K562 (cell line): ENCODE data around the gene SRRT. TPM values are rescaled to one million over a fixed set of nuclear protein-coding genes. Genes with fewer than 3 reads are reported as not detected.
"Not testable (repeated sequence)": the region's sequence is repeated elsewhere in the genome, so short reads cannot be mapped to it uniquely, and the experiment has no call there.

Experiments
- ATAC-seq: fragments of 200-7000 bp; cut with Tn5 transposase; 3 replicates; pipeline ENCODE4 v1.9.1; 2020; ENCODE audit warnings: moderate library complexity
- BruUV-seq: library from RNA; stranded (reverse); fragments of 400-500 nt; replicated peaks from 2 replicates; lab custom pipeline; 2021; lab: Mats Ljungman, UMichigan
- CTCF ChIA-PET: fragments of 300-600 bp; formaldehyde crosslinking; extraction: SDS; loops from one replicate; lab custom pipeline; 2021; ENCODE audit warnings: low intra/inter-chr PET ratio; lab: Yijun Ruan, JAX
- POLR2A ChIA-PET: fragments of 300-600, 350-650 bp; sonication (Branson Sonifier 250); formaldehyde crosslinking; extraction: SDS; loops from one replicate; lab custom pipeline; 2021; ENCODE audit warnings: antibody characterized with exemption, inconsistent platforms; lab: Yijun Ruan, JAX
- DNase-seq, 4 experiments: peaks; one replicate each; pipeline versions ENCODE4 v3.0.0 to v3.0.0-alpha.2; 2011 to 2018; ENCODE audit warnings: low spot score in 3 of 4, mixed read lengths in 3 of 4; ENCODE audit errors: extremely low read depth in 1 of 4
- FAIRE-seq: peaks from 2 replicates; lab custom pipeline; 2011; peaks lifted over from hg19 to GRCh38; lab: Jason Lieb, UNC
- H2AFZ ChIP-seq: 2 replicates; pipeline ENCODE4 v1.6.0; 2011; ENCODE audit warnings: low read depth, low read length, control low read depth, inconsistent platforms
- H3K27ac ChIP-seq: fragments of 200-600 bp; 3 replicates; pipeline ENCODE4 v1.8.0; 2011; ENCODE audit warnings: low read depth, mild to moderate bottlenecking, control low read depth, inconsistent platforms, low read length, moderate library complexity, mixed read lengths; ENCODE audit errors: extremely low read depth
- H3K27me3 ChIP-seq, 2 experiments: fragments of 300-600 bp in 1 of 2; 2 replicates in 1 of 2; 3 replicates in 1 of 2; pipeline versions ENCODE4 v1.6.0 to v1.8.0; 2011; ENCODE audit warnings: inconsistent platforms in 2 of 2, low read length in 2 of 2, mild to moderate bottlenecking in 1 of 2, mixed read lengths in 1 of 2, moderate library complexity in 1 of 2; ENCODE audit not compliant: control insufficient read depth in 2 of 2, insufficient read depth in 2 of 2
- H3K36me3 ChIP-seq: fragments of 300-600 bp; 3 replicates; pipeline ENCODE4 v1.8.0; 2011; ENCODE audit warnings: mild to moderate bottlenecking, low read length, inconsistent platforms; ENCODE audit not compliant: control insufficient read depth, insufficient read depth
- H3K4me1 ChIP-seq, 2 experiments: fragments of 200-600 bp in 1 of 2; replicated peaks in 1 of 2; 2 replicates in 1 of 2; 3 replicates in 1 of 2; pipeline versions ENCODE4 v1.5.1 to v1.8.0; 2011; ENCODE audit warnings: inconsistent platforms in 2 of 2, low read length in 2 of 2, mild to moderate bottlenecking in 1 of 2, mixed read lengths in 1 of 2, moderate library complexity in 1 of 2; ENCODE audit not compliant: control insufficient read depth in 2 of 2, insufficient read depth in 2 of 2
- H3K4me2 ChIP-seq: 2 replicates; pipeline ENCODE4 v1.6.1; 2011; ENCODE audit warnings: low read length, control low read depth, inconsistent platforms, mixed read lengths; ENCODE audit not compliant: insufficient read depth
- H3K4me3 ChIP-seq: fragments of 200-600 bp; sonication (generic), shearing (Covaris generic); 2 replicates; pipeline ENCODE4 v1.5.1; 2016; ENCODE audit warnings: control low read depth, inconsistent platforms
- H3K79me2 ChIP-seq: fragments of 200-600 bp; 3 replicates; pipeline ENCODE4 v1.8.0; 2011; ENCODE audit warnings: low read length, inconsistent platforms; ENCODE audit not compliant: control insufficient read depth, insufficient read depth
- H3K9ac ChIP-seq, 2 experiments: 2 replicates each; pipeline versions ENCODE4 v1.6.0 to v1.6.1; 2011; ENCODE audit warnings: low read depth in 2 of 2, low read length in 2 of 2, control low read depth in 1 of 2, inconsistent platforms in 1 of 2, mild to moderate bottlenecking in 1 of 2, mixed read lengths in 1 of 2; ENCODE audit not compliant: insufficient read depth in 1 of 2
- H3K9me1 ChIP-seq: one replicate; pipeline ENCODE4 v1.6.0; 2011; ENCODE audit warnings: inconsistent platforms, mild to moderate bottlenecking, low read length, moderate library complexity; ENCODE audit not compliant: control insufficient read depth, insufficient read depth
- H3K9me3 ChIP-seq: replicated peaks from 2 replicates; pipeline ENCODE4 v1.5.1; 2011; ENCODE audit warnings: low read depth, low read length, inconsistent platforms; ENCODE audit not compliant: control insufficient read depth, insufficient read depth
- H4K20me1 ChIP-seq: replicated peaks from 2 replicates; pipeline ENCODE4 v1.6.1; 2011; ENCODE audit warnings: low read length, inconsistent platforms, mixed read lengths; ENCODE audit not compliant: control insufficient read depth, insufficient read depth
- CEBPB ChIP-seq: fragments of 450-650 bp; IDR thresholded peaks from 2 replicates; pipeline ENCODE4 v1.6.1; 2016; ENCODE audit warnings: missing genetic modification characterization, missing compliant biosample characterization
- PCBP1 ChIP-seq: fragments of 200-400 bp; formaldehyde crosslinking; IDR thresholded peaks from 2 replicates; pipeline ENCODE4 v1.6.1; 2018; ENCODE audit warnings: mild to moderate bottlenecking, low read depth, low read length; ENCODE audit not compliant: poor library complexity, severe bottlenecking
- ZNF436 ChIP-seq: fragments of 250-450, 450-650 bp; sonication (Bioruptor Pico); formaldehyde crosslinking; IDR thresholded peaks from 2 replicates; pipeline ENCODE4 v1.7.0; 2020; ENCODE audit warnings: mild to moderate bottlenecking
- WGBS: fragments of 100-300 bp; shearing (Covaris generic); methylation state at CpG from one replicate; pipeline ENCODE4 v1.1.6; 2016; ENCODE audit warnings: low coverage, mixed read lengths; ENCODE audit not compliant: insufficient coverage; ENCODE audit errors: missing lambda C conversion rate; 5-methylcytosine and 5-hydroxymethylcytosine counted together
- in situ Hi-C: fragments of 300-500 bp; cut with MboI; formaldehyde crosslinking; loops from 4 replicates; pipeline ENCODE4 v1.15.0; 2018; ENCODE audit warnings: inconsistent platforms, mixed read lengths
- intact Hi-C: fragments of 100-400 bp; cut with micrococcal nuclease; formaldehyde crosslinking; loops from 2 replicates; pipeline ENCODE4 v1.14.2; 2022
- polyA plus RNA-seq, 8 experiments: library from polyadenylated mRNA; depleted of rRNA in 4 of 8; stranded (reverse) in 5 of 8; unstranded in 3 of 8; fragments of >200 nt; fragmentation: Nextera tagmentation in 2 of 8; fragmentation: Illumina TruSeq in 1 of 8; extraction: Ambion mirVana in 2 of 8; extraction: Trizol in 1 of 8; gene quantifications; 2 replicates each; pipeline versions ENCODE4 v1.2.1 to v1.2.3, GENCODE V29; 2011 to 2014; ENCODE audit warnings: inconsistent platforms in 1 of 8, missing spikeins in 1 of 8
- total RNA-seq, 7 experiments: library from RNA; depleted of rRNA in 6 of 7; stranded (reverse); fragments of >200 nt in 6 of 7; fragmentation: Illumina TruSeq in 2 of 7; extraction: Trizol in 2 of 7; gene quantifications; 2 replicates each; pipeline versions ENCODE4 v1.2.1 to v1.2.3, GENCODE V29; 2011 to 2021; ENCODE audit warnings: low replicate concordance in 1 of 7

SRRT gene
- total and polyA plus RNA-seq, 9 of the 15 experiments (the other 6 are each of a cell fraction or from before 2014, with no cell fraction given), result 10.3 to 263 (median 84.4) TPM

DNA sequence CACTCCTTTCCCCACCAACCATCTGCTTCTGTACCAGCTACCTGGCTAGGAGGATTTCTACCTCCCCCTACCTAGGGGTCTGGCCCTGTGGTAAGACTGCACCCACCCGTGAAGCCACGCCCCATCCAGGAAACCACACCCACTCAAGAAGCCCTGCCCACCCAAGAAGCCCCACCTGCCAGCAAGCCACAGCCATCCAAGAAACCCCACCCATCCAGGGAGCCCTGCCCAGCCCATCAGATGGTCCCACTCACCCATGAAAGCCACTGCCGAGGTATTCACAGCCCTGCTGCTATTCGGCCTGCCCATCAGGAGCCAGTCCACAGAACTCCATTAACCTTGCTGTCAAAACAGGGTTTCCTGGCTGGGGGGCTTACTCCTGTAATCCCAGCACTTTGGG, 58.8 kb downstream of the SRRT start:
- Histone ChIP-seq H3K9ac (no peak overlapping the region), H3K9me3 (no peaks in the 10 kb centered on the region), H2AFZ (no peak overlapping the region), H3K36me3 (no peaks in the 10 kb centered on the region), H3K27ac (no peak overlapping the region), H3K4me3 (no peak overlapping the region), H3K27me3 (peaks cover 6% of the 10 kb centered on the region in 2 experiments; a peak in 3 of 5 replicates), H3K4me1 (peaks cover 0 to 7% of the 10 kb centered on the region in 2 experiments; a peak in 1 of 5 replicates), H3K4me2 (no peak overlapping the region), H3K79me2 (no peaks in the 10 kb centered on the region)
- POLR2A ChIA-PET, result no interaction called here
- CTCF ChIA-PET, result no interaction called here
- DNase-seq (peak; percentile 34 to 66 (median 56)), FAIRE-seq (no peak)
- 0% methylated on average over 4 of the region's 4 CpGs for WGBS
- no TSS peak for BruUV-seq
- in situ Hi-C loops, result no loop called here
- intact Hi-C loops, result no loop called here
- TF ChIP-seq PCBP1 (no peak), ZNF436 (CRISPR knock-in tag) (no peak)
- TF ChIP-seq, all 486 proteins: peak for 0
- Histone ChIP-seq H3K9me1 (no peaks in the 10 kb centered on the region), H4K20me1 (no peaks in the 10 kb centered on the region)
- ATAC-seq, result peak; percentile 96

DNA sequence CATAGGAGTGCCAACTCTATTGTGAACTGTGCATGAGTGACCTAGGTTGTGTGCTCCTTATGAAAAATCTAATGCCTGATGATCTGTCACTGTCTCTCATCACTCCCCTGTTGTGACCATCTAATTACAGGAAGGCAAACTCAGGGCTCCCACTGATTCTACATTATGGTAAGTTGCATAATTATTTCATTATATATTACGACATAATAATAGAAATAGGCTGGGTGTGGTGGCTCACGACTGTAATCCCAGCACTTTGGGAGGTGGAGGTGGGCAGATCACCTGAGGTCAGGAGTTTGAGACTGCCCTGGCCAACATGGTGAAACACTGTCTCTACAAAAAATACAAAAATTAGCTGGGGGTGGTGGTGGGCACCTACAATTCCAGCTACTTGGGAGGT, 60.5 kb downstream of the SRRT start:
- H3K27ac ChIP-seq, H3K36me3 ChIP-seq, ATAC-seq, H3K4me1 ChIP-seq, H3K9me3 ChIP-seq, CTCF ChIA-PET, H4K20me1 ChIP-seq, in situ Hi-C loops, intact Hi-C loops, FAIRE-seq, H3K79me2 ChIP-seq, H3K4me2 ChIP-seq, H3K4me3 ChIP-seq, BruUV-seq, H3K27me3 ChIP-seq, H3K9me1 ChIP-seq, H2AFZ ChIP-seq, DNase-seq, H3K9ac ChIP-seq: not testable (repeated sequence)
- POLR2A ChIA-PET, result interaction anchor here (0.7 to 1.1 kb wide), 2 partner anchors 9 to 46 kb away, joined by 3 read pairs; no protein-coding TSS in a partner anchor
- 0% methylated on average over 2 of the region's 2 CpGs for WGBS
- peak; percentile 68; the same call in 1 of the 2 replicates for TF ChIP-seq CEBPB (tag)
